Upper lobe of right lung (tissue), 1 donor: ENCODE data around the gene XRCC6. TPM values are rescaled to one million over a fixed set of nuclear protein-coding genes. Genes with fewer than 3 reads are reported as not detected.
"Not testable (repeated sequence)": the region's sequence is repeated elsewhere in the genome, so short reads cannot be mapped to it uniquely, and the experiment has no call there.

Experiments
- ATAC-seq: fragments of 200-7000 bp; cut with Tn5 transposase; one replicate; pipeline ENCODE4 v1.9.1; 2020; ENCODE audit warnings: mild to moderate bottlenecking, moderate library complexity
- DNase-seq: peaks from one replicate; pipeline ENCODE4 v3.0.0-alpha.2; 2020
- H3K27ac ChIP-seq: fragments of 200-600 bp; one replicate; pipeline ENCODE4 v1.8.0; 2022
- H3K27me3 ChIP-seq: fragments of 200-600 bp; one replicate; pipeline ENCODE4 v1.8.0; 2022; ENCODE audit warnings: mild to moderate bottlenecking
- H3K36me3 ChIP-seq: fragments of 200-600 bp; one replicate; pipeline ENCODE4 v1.8.0; 2022
- H3K4me1 ChIP-seq: fragments of 200-600 bp; one replicate; pipeline ENCODE4 v1.8.0; 2022
- H3K4me3 ChIP-seq: fragments of 200-600 bp; one replicate; pipeline ENCODE4 v1.8.0; 2022; ENCODE audit warnings: mild to moderate bottlenecking
- H3K9me3 ChIP-seq: fragments of 200-600 bp; one replicate; pipeline ENCODE4 v1.8.0; 2022
- CTCF ChIP-seq: fragments of 200-600 bp; IDR thresholded peaks from one replicate; pipeline ENCODE4 v1.8.0; 2022; ENCODE audit warnings: antibody characterized with exemption
- intact Hi-C: fragments of 100-400 bp; cut with DNase I; formaldehyde crosslinking; loops from one replicate; pipeline ENCODE4 v1.11.0; 2022
- long read RNA-seq: library from polyadenylated mRNA; unstranded; transcript quantifications from one replicate; pipeline ENCODE4 v2.0.0, GENCODE V29; 2021
- total RNA-seq: library from RNA; stranded (reverse); fragmentation: NEBNext Ultra II Directional; extraction: Animal tissue kit (Norgen Biotek cat#: 25700); gene quantifications from one replicate; pipeline ENCODE4 v1.2.1, GENCODE V29; 2021
- donor health status: DM: no; HTN: yes; CAD: no; lungs with severe emphysema.

The XRCC6 gene
- 160 TPM for total RNA-seq
- long read RNA-seq, transcript XRCC6-202 (13 exons, 2,296 nt), result major isoform, 377 of 416 reads
- long read RNA-seq, transcript XRCC6-201 (12 exons, 2,709 nt), result minor isoform, 6 of 416 reads
- long read RNA-seq, partial matches to known transcripts, result 19 of 416 reads
- long read RNA-seq, other reads (novel, unspliced or antisense), result 10 of 416 reads

- peaks cover 36% of the 10 kb centered on the region for H3K4me1 ChIP-seq
- TF ChIP-seq CTCF, result no peak
Observed at GRCh38 chr22:41621099-41621910, at the start of gene XRCC6. TSS of gene XRCC6 (plus strand) at chr22:41621295. CDS start at chr22:41622005, 710 bp downstream.

GRCh38 chr22:41571786-41572185, 49.3 kb upstream of the XRCC6 start:
- no peak overlapping the region for H3K4me3 ChIP-seq
- DNase-seq (no peak), ATAC-seq (no peak)
- peaks cover 5% of the 10 kb centered on the region for H3K36me3 ChIP-seq
- no peak for TF ChIP-seq CTCF
- H3K27ac ChIP-seq, result no peak overlapping the region
- H3K4me1 ChIP-seq, result no peaks in the 10 kb centered on the region
- intact Hi-C loops, result no loop called here
- H3K27me3 ChIP-seq, result no peaks in the 10 kb centered on the region
- H3K9me3 ChIP-seq, result no peaks in the 10 kb centered on the region

More at GRCh38 chr22:41621099-41621910, at the start of gene XRCC6:
- ATAC-seq (peak; percentile 98), DNase-seq (peak; percentile 100)
- intact Hi-C loops, result no loop called here
- H3K36me3 ChIP-seq, result peaks cover 40% of the 10 kb centered on the region
- no peaks in the 10 kb centered on the region for H3K27me3 ChIP-seq
- H3K27ac ChIP-seq, result peak within 1 kb of the TSS; percentile 94
- no peaks in the 10 kb centered on the region for H3K9me3 ChIP-seq
- peak within 1 kb of the TSS; percentile 90 for H3K4me3 ChIP-seq

DNA sequence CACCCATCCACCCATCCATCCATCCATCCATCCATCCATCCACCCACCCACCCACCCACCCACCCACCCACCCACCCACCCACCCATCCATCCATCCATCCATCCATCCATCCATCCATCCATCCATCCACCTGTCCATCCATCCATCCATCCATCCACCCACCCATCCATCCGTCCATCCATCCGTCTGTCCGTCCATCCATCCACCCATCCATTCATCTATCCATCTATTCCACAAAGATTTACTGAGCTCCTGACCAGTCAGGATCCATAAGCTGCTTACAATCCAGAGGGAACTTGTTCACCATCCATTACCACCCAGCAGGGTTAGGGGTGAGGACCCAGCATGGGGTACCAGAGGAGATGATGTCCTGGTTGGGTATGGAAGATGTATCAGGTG, 48.8 kb upstream of the XRCC6 start:
- H3K9me3 ChIP-seq, H3K4me1 ChIP-seq, DNase-seq, H3K27me3 ChIP-seq, H3K27ac ChIP-seq, H3K4me3 ChIP-seq, ATAC-seq, intact Hi-C loops: not testable (repeated sequence)
- peaks cover 10% of the 10 kb centered on the region for H3K36me3 ChIP-seq

DNA sequence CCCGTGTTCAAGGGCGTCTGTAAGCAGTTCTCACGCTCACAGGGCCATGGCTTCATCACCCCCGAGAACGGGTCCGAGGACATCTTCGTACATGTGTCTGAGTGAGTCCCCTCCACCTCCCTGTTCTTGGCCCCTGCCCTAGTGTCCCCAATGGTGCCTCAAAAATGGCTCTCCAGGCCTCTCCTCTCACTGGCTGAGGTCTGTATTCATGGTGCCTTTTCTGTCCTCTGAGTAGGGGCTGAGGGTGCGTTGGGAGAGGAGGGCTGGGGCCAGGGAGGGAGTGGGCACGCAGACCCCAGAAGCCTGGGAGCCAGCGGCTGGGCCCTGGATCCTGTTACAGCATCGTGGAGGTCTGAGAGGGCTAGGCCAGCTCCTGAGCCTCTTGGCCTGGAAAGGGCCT, 47.4 kb upstream of the XRCC6 start:
- Histone ChIP-seq H3K27me3 (no peaks in the 10 kb centered on the region), H3K27ac (no peak overlapping the region), H3K36me3 (peaks cover 23% of the 10 kb centered on the region), H3K4me3 (no peak overlapping the region), H3K4me1 (no peaks in the 10 kb centered on the region), H3K9me3 (no peaks in the 10 kb centered on the region)
- TF ChIP-seq CTCF, result no peak
- no peak for ATAC-seq
- intact Hi-C loops, result no loop called here
- no peak for DNase-seq

- H3K9me3 ChIP-seq, result no peaks in the 10 kb centered on the region
- intact Hi-C loops, result no loop called here
- DNase-seq, result peak; percentile 73
- ATAC-seq, result peak; percentile 7
- H3K27me3 ChIP-seq, result no peaks in the 10 kb centered on the region
- no peak overlapping the region for H3K4me3 ChIP-seq
- H3K27ac ChIP-seq, result peak overlapping the region; percentile 6
- no peak for TF ChIP-seq CTCF
- peaks cover 31% of the 10 kb centered on the region for H3K36me3 ChIP-seq
- H3K4me1 ChIP-seq, result no peaks in the 10 kb centered on the region
Observed at GRCh38 chr22:41574847-41575381, 46.2 kb upstream of the XRCC6 start.

GRCh38 chr22:41575533-41575932, 45.6 kb upstream of the XRCC6 start:
- Histone ChIP-seq H3K27ac (no peak overlapping the region), H3K4me1 (no peaks in the 10 kb centered on the region), H3K4me3 (no peak overlapping the region), H3K36me3 (peaks cover 31% of the 10 kb centered on the region), H3K9me3 (no peaks in the 10 kb centered on the region), H3K27me3 (no peaks in the 10 kb centered on the region)
- intact Hi-C loops, result no loop called here
- DNase-seq (no peak), ATAC-seq (no peak)
- no peak for TF ChIP-seq CTCF
